Calu3 (cell line): ENCODE results near the gene LTBP2. TPM values are rescaled to one million over a fixed set of nuclear protein-coding genes. Genes with fewer than 3 reads are reported as not detected.

Experiments
- BruUV-seq: library from RNA; stranded (reverse); fragments of 400-500 nt; replicated peaks from 2 replicates; lab custom pipeline; 2021; lab: Mats Ljungman, UMichigan
- CTCF ChIA-PET: fragments of 300-600 bp; sonication (Branson Sonifier 250); formaldehyde crosslinking; loops from one replicate; lab custom pipeline; 2022; ENCODE audit warnings: antibody characterized with exemption; lab: Charles Lee
- DNase-seq: peaks from one replicate; pipeline ENCODE4 v3.0.0; 2022
- H3K27ac Mint-ChIP-seq: one replicate; pipeline ENCODE4 v1.8.0; 2022; ENCODE audit warnings: mixed read lengths; ENCODE audit not compliant: unreplicated experiment
- H3K27me3 Mint-ChIP-seq: one replicate; pipeline ENCODE4 v1.8.0; 2022; ENCODE audit warnings: mixed read lengths; ENCODE audit not compliant: unreplicated experiment
- H3K36me3 Mint-ChIP-seq: one replicate; pipeline ENCODE4 v1.8.0; 2022; ENCODE audit warnings: mild to moderate bottlenecking, moderate library complexity, mixed read lengths; ENCODE audit not compliant: insufficient read depth, unreplicated experiment
- H3K4me1 Mint-ChIP-seq: one replicate; pipeline ENCODE4 v1.8.0; 2022; ENCODE audit warnings: mild to moderate bottlenecking, low read depth, mixed read lengths; ENCODE audit not compliant: unreplicated experiment
- H3K4me3 Mint-ChIP-seq: one replicate; pipeline ENCODE4 v1.8.0; 2022; ENCODE audit warnings: mild to moderate bottlenecking, low read depth, moderate library complexity, mixed read lengths; ENCODE audit not compliant: unreplicated experiment
- H3K9me3 Mint-ChIP-seq: one replicate; pipeline ENCODE4 v1.8.0; 2022; ENCODE audit warnings: low read depth, mixed read lengths; ENCODE audit not compliant: unreplicated experiment
- CTCF ChIP-seq: fragments of 200-600 bp; IDR thresholded peaks from one replicate; pipeline ENCODE4 v1.8.0; 2022; ENCODE audit warnings: antibody characterized with exemption; ENCODE audit not compliant: unreplicated experiment
- intact Hi-C: fragments of 100-400 bp; cut with micrococcal nuclease; formaldehyde crosslinking; loops from one replicate; pipeline ENCODE4 v1.10.0; 2022; ENCODE audit not compliant: unreplicated experiment
- total RNA-seq: library from RNA; stranded (reverse); gene quantifications from 2 replicates; pipeline ENCODE4 v1.2.3, GENCODE V29; 2022

The LTBP2 gene
- total RNA-seq, 1 experiment from 2014 or later = 4.3 TPM

- H3K4me3 Mint-ChIP-seq = no peak overlapping the region
- no peak overlapping the region for H3K27ac Mint-ChIP-seq
- no peak for DNase-seq
- no peaks in the 10 kb centered on the region for H3K36me3 Mint-ChIP-seq
- H3K9me3 Mint-ChIP-seq = no peaks in the 10 kb centered on the region
- no peaks in the 10 kb centered on the region for H3K4me1 Mint-ChIP-seq
- no peak for TF ChIP-seq CTCF
- H3K27me3 Mint-ChIP-seq = peaks cover 24% of the 10 kb centered on the region
- CTCF ChIA-PET = no interaction called here
- no TSS peak for BruUV-seq
- intact Hi-C loops = no loop called here
These were observed 147.3 kb downstream of the LTBP2 start for GRCh38 chr14:74464785-74465184.

GRCh38 chr14:74463697-74464096 is 148.3 kb downstream of the LTBP2 start:
- DNase-seq = no peak
- H3K27ac Mint-ChIP-seq = no peak overlapping the region
- H3K9me3 Mint-ChIP-seq = no peaks in the 10 kb centered on the region
- H3K27me3 Mint-ChIP-seq = peaks cover 24% of the 10 kb centered on the region
- H3K4me3 Mint-ChIP-seq = no peak overlapping the region
- intact Hi-C loops = no loop called here
- TF ChIP-seq CTCF = no peak
- BruUV-seq = no TSS peak
- H3K4me1 Mint-ChIP-seq = no peaks in the 10 kb centered on the region
- CTCF ChIA-PET = no interaction called here
- no peaks in the 10 kb centered on the region for H3K36me3 Mint-ChIP-seq

- Mint-ChIP-seq H3K4me1 (no peaks in the 10 kb centered on the region), H3K27ac (no peak overlapping the region), H3K27me3 (peaks cover 24% of the 10 kb centered on the region), H3K9me3 (no peaks in the 10 kb centered on the region), H3K36me3 (no peaks in the 10 kb centered on the region), H3K4me3 (no peak overlapping the region)
- intact Hi-C loops = no loop called here
- BruUV-seq = no TSS peak
- TF ChIP-seq CTCF = no peak
- no peak for DNase-seq
- CTCF ChIA-PET = no interaction called here
These were observed 149.0 kb downstream of the LTBP2 start for GRCh38 chr14:74462993-74463392.

GRCh38 chr14:74459976-74460375 is 152.1 kb downstream of the LTBP2 start:
- H3K36me3 Mint-ChIP-seq = no peaks in the 10 kb centered on the region
- no peak overlapping the region for H3K27ac Mint-ChIP-seq
- H3K9me3 Mint-ChIP-seq = no peaks in the 10 kb centered on the region
- H3K4me3 Mint-ChIP-seq = no peak overlapping the region
- H3K27me3 Mint-ChIP-seq = peaks cover 38% of the 10 kb centered on the region
- intact Hi-C loops = no loop called here
- CTCF ChIA-PET = no interaction called here
- DNase-seq = no peak
- no TSS peak for BruUV-seq
- no peak for TF ChIP-seq CTCF
- no peaks in the 10 kb centered on the region for H3K4me1 Mint-ChIP-seq
